ELF-1 (cell line): Measurements from ENCODE around the gene TMEM131L.
"Not testable (repeated sequence)": the region's sequence is repeated elsewhere in the genome, so short reads cannot be mapped to it uniquely, and the experiment has no call there.

Experiments used
- DNase-seq: peaks from one replicate; pipeline ENCODE4 v3.0.0-alpha.2; 2016; ENCODE audit warnings: low read depth, low spot score

Gene TMEM131L

GRCh38 chr4:153506341-153507309, 40.5 kb downstream of the TMEM131L start:
- DNase-seq = peak; percentile 45

- no peak for DNase-seq
These were observed 41.3 kb downstream of the TMEM131L start for GRCh38 chr4:153507310-153508073.

- not testable (repeated sequence) for DNase-seq
These were observed 43.1 kb downstream of the TMEM131L start for GRCh38 chr4:153509212-153509611.

GRCh38 chr4:153509724-153510123, 43.6 kb downstream of the TMEM131L start:
- DNase-seq = no peak

GRCh38 chr4:153510252-153511001, 44.3 kb downstream of the TMEM131L start:
- DNase-seq = no peak

- DNase-seq = no peak
These were observed 44.9 kb downstream of the TMEM131L start for GRCh38 chr4:153511104-153511503.

GRCh38 chr4:153512162-153512852, 46.1 kb downstream of the TMEM131L start:
- no peak for DNase-seq

- no peak for DNase-seq
These were observed 46.9 kb downstream of the TMEM131L start for GRCh38 chr4:153512952-153513500.

- no peak for DNase-seq
These were observed 47.4 kb downstream of the TMEM131L start for GRCh38 chr4:153513596-153513995.

- no peak for DNase-seq
These were observed 47.9 kb downstream of the TMEM131L start for GRCh38 chr4:153514001-153514526.

- DNase-seq = no peak
These were observed 48.7 kb downstream of the TMEM131L start for GRCh38 chr4:153514688-153515426.

- DNase-seq = no peak
These were observed 51.0 kb downstream of the TMEM131L start for GRCh38 chr4:153517159-153517558.

- DNase-seq = no peak
These were observed 51.8 kb downstream of the TMEM131L start for GRCh38 chr4:153518001-153518400.

- no peak for DNase-seq
These were observed 52.7 kb downstream of the TMEM131L start for GRCh38 chr4:153518637-153519389.

GRCh38 chr4:153519687-153520086, 53.5 kb downstream of the TMEM131L start:
- DNase-seq = no peak

- no peak for DNase-seq
These were observed 54.1 kb downstream of the TMEM131L start for GRCh38 chr4:153520227-153520626.

GRCh38 chr4:153520801-153521329, 54.7 kb downstream of the TMEM131L start:
- DNase-seq = peak; percentile 45

GRCh38 chr4:153521478-153521877, 55.3 kb downstream of the TMEM131L start:
- no peak for DNase-seq
